Sigmoid colon (tissue), 3 donors: ENCODE measurements around the gene DLG1.

Experiments
- POLR2A ChIP-seq, 2 donors: fragments of 450-650 bp; IDR thresholded peaks; one replicate each; pipeline ENCODE4 v1.6.1; 2016; ENCODE audit warnings: antibody characterized with exemption in 2 of 2, mild to moderate bottlenecking in 2 of 2, moderate library complexity in 2 of 2
- TF ChIP-seq, protein P1 (sequence below), 4 experiments: fragments of 450-650 bp in 3 of 4; fragments of 200-600 bp in 1 of 4; IDR thresholded peaks; one replicate each; pipeline ENCODE4 v1.5.1; 2016 to 2019; ENCODE audit warnings: antibody characterized with exemption in 4 of 4, mild to moderate bottlenecking in 3 of 4, moderate library complexity in 2 of 4

DNA sequence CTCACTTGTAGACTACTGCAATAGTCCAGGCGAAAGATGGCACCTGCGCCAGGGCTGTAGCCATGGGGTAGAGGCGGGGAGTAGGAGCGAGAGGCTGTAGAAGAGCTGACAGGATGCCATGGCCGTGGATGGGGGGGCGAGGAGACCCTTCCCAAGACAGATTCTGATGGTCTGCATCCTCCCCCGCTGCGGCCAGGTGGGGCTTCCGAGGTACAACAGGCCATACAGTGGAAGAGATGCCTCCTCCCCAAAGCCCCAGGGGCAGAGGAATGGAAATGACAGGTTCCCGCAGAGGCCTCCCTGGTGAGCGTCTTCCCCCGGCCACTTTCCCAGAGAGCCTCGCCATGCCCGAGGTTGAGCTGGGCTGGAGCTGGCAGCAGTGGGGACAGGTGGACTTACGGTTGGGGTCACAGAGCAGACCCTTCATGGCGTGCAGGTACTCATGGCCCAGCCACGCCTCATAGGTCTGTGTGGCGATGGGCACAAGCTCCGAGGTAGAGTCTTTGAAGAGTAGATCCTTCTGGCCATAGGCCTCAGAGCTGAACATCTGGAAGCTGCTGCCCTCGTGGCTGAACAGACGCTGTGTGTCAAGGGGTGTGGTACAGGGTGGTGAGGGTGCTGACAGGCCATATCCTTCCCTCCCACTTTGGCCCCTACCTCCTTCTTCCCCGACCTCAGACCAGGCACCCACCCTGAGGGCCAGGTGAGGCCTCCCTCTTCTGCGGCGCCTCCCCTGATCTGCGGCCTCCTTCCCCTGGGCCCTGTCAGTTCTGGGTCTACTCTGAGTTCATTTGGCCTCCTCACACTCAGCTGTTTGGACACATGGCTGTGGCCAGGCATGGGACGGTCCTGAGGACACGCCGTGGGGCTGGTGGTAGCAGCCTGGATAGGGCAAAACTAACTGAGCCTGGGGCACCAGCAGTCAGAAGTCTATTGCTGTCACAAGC, 282.3 kb downstream of the DLG1 start:
- TF ChIP-seq, protein P1, sequence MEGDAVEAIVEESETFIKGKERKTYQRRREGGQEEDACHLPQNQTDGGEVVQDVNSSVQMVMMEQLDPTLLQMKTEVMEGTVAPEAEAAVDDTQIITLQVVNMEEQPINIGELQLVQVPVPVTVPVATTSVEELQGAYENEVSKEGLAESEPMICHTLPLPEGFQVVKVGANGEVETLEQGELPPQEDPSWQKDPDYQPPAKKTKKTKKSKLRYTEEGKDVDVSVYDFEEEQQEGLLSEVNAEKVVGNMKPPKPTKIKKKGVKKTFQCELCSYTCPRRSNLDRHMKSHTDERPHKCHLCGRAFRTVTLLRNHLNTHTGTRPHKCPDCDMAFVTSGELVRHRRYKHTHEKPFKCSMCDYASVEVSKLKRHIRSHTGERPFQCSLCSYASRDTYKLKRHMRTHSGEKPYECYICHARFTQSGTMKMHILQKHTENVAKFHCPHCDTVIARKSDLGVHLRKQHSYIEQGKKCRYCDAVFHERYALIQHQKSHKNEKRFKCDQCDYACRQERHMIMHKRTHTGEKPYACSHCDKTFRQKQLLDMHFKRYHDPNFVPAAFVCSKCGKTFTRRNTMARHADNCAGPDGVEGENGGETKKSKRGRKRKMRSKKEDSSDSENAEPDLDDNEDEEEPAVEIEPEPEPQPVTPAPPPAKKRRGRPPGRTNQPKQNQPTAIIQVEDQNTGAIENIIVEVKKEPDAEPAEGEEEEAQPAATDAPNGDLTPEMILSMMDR (IDR thresholded peaks at IDR 0.05) = no peak
- no peak for TF ChIP-seq POLR2A (IDR thresholded peaks at IDR 0.05)
